Activated naive CD4-positive, alpha-beta T cell treated with anti-CD3 and anti-CD28 coated beads for 36 hours (primary cell): ENCODE results near the gene FZD7. TPM values are rescaled to one million over a fixed set of nuclear protein-coding genes. Genes with fewer than 3 reads are reported as not detected.

Experiments
- CTCF ChIA-PET: fragments of 350-600 bp; sonication (Branson Sonifier 250); formaldehyde crosslinking; loops from one replicate; lab custom pipeline; 2021; ENCODE audit warnings: antibody characterized with exemption; lab: Charles Lee
- DNase-seq: peaks from one replicate; pipeline ENCODE4 v3.0.0-alpha.2; 2020
- H3K27ac Mint-ChIP-seq: one replicate; pipeline ENCODE4 v1.8.0; 2021; ENCODE audit warnings: mild to moderate bottlenecking, mixed read lengths
- H3K27me3 Mint-ChIP-seq: one replicate; pipeline ENCODE4 v1.8.0; 2021; ENCODE audit warnings: low read depth, mixed read lengths
- H3K36me3 Mint-ChIP-seq: one replicate; pipeline ENCODE4 v1.8.0; 2021; ENCODE audit warnings: low read depth, mixed read lengths
- H3K4me1 Mint-ChIP-seq: one replicate; pipeline ENCODE4 v1.8.0; 2021; ENCODE audit warnings: low read depth, mixed read lengths
- H3K4me3 Mint-ChIP-seq: one replicate; pipeline ENCODE4 v1.8.0; 2021; ENCODE audit warnings: mild to moderate bottlenecking, moderate library complexity, mixed read lengths
- H3K9me3 Mint-ChIP-seq: one replicate; pipeline ENCODE4 v1.8.0; 2021; ENCODE audit warnings: mixed read lengths
- intact Hi-C: fragments of 100-400 bp; cut with micrococcal nuclease; formaldehyde crosslinking; loops from one replicate; pipeline ENCODE4 v1.15.1; 2023
- total RNA-seq, 2 experiments: library from RNA; stranded (reverse); gene quantifications; one replicate each; pipeline ENCODE4 v1.2.3, GENCODE V29; 2021

FZD7 gene
- total RNA-seq, 2 experiments from 2014 or later, result 0.17 to 0.43 TPM

DNA sequence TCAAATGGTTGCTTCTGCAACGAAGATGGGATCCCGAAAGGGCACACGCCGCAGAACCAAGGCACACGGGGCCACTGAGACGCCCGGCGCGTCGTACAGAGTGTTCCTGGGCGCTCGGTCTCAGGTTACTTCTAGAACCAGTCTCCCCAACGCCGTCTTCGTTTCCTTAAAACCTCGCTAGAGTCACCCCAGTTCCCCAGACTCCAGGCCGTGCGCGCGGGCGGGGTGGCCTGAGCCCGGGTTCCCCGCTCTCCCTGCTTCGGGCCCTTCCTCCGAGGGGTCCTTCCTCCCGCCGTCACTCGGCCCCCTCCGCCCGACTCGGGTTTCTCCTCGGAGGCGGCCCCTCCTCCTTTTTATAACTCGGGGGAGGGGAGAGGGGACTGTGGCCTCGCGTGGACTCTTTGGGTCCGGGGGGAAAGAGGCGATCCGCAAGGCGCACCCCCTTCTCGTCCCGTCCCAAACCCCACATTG is 774 bp upstream of the FZD7 start:
- H3K4me1 Mint-ChIP-seq, result peaks cover 12% of the 10 kb centered on the region

DNA sequence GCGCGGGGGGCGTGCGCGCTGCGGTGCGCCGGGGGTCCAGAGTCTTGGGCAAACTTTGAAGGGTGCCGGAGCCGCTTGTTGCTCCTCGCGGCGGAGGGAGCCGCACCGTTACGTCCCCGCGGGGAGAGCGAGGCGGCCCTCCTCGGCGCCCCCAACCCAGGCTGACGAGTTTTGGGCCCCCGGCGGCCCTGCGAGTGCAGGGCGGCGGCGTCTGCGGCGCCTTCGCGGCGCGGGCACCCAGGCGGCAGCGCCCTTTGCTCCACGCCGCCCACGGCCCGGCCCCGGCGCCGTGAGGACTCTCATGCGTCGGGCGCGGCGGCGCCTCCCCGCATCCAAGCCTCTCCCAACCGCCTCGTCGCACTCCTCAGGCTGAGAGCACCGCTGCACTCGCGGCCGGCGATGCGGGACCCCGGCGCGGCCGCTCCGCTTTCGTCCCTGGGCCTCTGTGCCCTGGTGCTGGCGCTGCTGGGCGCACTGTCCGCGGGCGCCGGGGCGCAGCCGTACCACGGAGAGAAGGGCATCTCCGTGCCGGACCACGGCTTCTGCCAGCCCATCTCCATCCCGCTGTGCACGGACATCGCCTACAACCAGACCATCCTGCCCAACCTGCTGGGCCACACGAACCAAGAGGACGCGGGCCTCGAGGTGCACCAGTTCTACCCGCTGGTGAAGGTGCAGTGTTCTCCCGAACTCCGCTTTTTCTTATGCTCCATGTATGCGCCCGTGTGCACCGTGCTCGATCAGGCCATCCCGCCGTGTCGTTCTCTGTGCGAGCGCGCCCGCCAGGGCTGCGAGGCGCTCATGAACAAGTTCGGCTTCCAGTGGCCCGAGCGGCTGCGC is 814 bp downstream of the FZD7 start:
- Mint-ChIP-seq H3K27me3 (peaks cover 25% of the 10 kb centered on the region), H3K27ac (no peak overlapping the region), H3K4me1 (peaks cover 12% of the 10 kb centered on the region), H3K36me3 (no peaks in the 10 kb centered on the region), H3K4me3 (peak overlapping the region; percentile 79), H3K9me3 (no peaks in the 10 kb centered on the region)
- CTCF ChIA-PET, result no interaction called here
- peak; percentile 41 for DNase-seq
- intact Hi-C loops, result loop anchor here (2.0 to 10.0 kb wide), 6 partner anchors 144 to 880 kb away; partner anchors contain the start of genes CARF, NOP58, STRADB and TRAK2

More for the DNA sequence above, 774 bp upstream of the FZD7 start:
- CTCF ChIA-PET, result no interaction called here
- intact Hi-C loops, result loop anchor here (1.0 to 10.0 kb wide), 10 partner anchors 68 to 1206 kb away; partner anchors contain the start of genes BMPR2, CARF, CYP20A1 and NOP58
- H3K36me3 Mint-ChIP-seq, result no peaks in the 10 kb centered on the region
- H3K4me3 Mint-ChIP-seq, result peak overlapping the region; percentile 78
- no peak overlapping the region for H3K27ac Mint-ChIP-seq
- DNase-seq, result peak; percentile 34
- H3K27me3 Mint-ChIP-seq, result peaks cover 16% of the 10 kb centered on the region
- H3K9me3 Mint-ChIP-seq, result no peaks in the 10 kb centered on the region

DNA sequence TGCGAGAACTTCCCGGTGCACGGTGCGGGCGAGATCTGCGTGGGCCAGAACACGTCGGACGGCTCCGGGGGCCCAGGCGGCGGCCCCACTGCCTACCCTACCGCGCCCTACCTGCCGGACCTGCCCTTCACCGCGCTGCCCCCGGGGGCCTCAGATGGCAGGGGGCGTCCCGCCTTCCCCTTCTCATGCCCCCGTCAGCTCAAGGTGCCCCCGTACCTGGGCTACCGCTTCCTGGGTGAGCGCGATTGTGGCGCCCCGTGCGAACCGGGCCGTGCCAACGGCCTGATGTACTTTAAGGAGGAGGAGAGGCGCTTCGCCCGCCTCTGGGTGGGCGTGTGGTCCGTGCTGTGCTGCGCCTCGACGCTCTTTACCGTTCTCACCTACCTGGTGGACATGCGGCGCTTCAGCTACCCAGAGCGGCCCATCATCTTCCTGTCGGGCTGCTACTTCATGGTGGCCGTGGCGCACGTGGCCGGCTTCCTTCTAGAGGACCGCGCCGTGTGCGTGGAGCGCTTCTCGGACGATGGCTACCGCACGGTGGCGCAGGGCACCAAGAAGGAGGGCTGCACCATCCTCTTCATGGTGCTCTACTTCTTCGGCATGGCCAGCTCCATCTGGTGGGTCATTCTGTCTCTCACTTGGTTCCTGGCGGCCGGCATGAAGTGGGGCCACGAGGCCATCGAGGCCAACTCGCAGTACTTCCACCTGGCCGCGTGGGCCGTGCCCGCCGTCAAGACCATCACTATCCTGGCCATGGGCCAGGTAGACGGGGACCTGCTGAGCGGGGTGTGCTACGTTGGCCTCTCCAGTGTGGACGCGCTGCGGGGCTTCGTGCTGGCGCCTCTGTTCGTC is 1.7 kb downstream of the FZD7 start:
- Mint-ChIP-seq H3K4me1 (peaks cover 12% of the 10 kb centered on the region), H3K36me3 (no peaks in the 10 kb centered on the region), H3K9me3 (no peaks in the 10 kb centered on the region), H3K27ac (no peak overlapping the region), H3K4me3 (peak overlapping the region; percentile 79), H3K27me3 (peaks cover 32% of the 10 kb centered on the region)
- peak; percentile 48 for DNase-seq
- CTCF ChIA-PET, result no interaction called here
- intact Hi-C loops, result loop anchor here (2.0 to 10.0 kb wide), 3 partner anchors 143 to 879 kb away; partner anchors contain the start of genes CARF and WDR12

DNA sequence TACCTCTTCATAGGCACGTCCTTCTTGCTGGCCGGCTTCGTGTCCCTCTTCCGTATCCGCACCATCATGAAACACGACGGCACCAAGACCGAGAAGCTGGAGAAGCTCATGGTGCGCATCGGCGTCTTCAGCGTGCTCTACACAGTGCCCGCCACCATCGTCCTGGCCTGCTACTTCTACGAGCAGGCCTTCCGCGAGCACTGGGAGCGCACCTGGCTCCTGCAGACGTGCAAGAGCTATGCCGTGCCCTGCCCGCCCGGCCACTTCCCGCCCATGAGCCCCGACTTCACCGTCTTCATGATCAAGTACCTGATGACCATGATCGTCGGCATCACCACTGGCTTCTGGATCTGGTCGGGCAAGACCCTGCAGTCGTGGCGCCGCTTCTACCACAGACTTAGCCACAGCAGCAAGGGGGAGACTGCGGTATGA is 2.3 kb downstream of the FZD7 start:
- CTCF ChIA-PET, result no interaction called here
- Mint-ChIP-seq H3K27ac (no peak overlapping the region), H3K9me3 (no peaks in the 10 kb centered on the region), H3K4me3 (no peak overlapping the region), H3K4me1 (peaks cover 12% of the 10 kb centered on the region), H3K27me3 (peaks cover 36% of the 10 kb centered on the region), H3K36me3 (no peaks in the 10 kb centered on the region)
- DNase-seq, result no peak
- intact Hi-C loops, result loop anchor here (2.0 to 10.0 kb wide), 3 partner anchors 143 to 879 kb away; partner anchors contain the start of genes CARF and WDR12

DNA sequence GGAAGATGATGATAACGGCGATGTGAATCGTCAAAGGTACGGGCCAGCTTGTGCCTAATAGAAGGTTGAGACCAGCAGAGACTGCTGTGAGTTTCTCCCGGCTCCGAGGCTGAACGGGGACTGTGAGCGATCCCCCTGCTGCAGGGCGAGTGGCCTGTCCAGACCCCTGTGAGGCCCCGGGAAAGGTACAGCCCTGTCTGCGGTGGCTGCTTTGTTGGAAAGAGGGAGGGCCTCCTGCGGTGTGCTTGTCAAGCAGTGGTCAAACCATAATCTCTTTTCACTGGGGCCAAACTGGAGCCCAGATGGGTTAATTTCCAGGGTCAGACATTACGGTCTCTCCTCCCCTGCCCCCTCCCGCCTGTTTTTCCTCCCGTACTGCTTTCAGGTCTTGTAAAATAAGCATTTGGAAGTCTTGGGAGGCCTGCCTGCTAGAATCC is 3.0 kb downstream of the FZD7 start:
- no peaks in the 10 kb centered on the region for H3K36me3 Mint-ChIP-seq
- DNase-seq, result no peak
- H3K4me1 Mint-ChIP-seq, result peaks cover 12% of the 10 kb centered on the region
- no peaks in the 10 kb centered on the region for H3K9me3 Mint-ChIP-seq
- no peak overlapping the region for H3K27ac Mint-ChIP-seq
- CTCF ChIA-PET, result no interaction called here
- no peak overlapping the region for H3K4me3 Mint-ChIP-seq
- intact Hi-C loops, result loop anchor here (10.0 kb wide), 2 partner anchors 802 to 878 kb away; partner anchors contain the start of genes CARF and WDR12
- H3K27me3 Mint-ChIP-seq, result peaks cover 37% of the 10 kb centered on the region

DNA sequence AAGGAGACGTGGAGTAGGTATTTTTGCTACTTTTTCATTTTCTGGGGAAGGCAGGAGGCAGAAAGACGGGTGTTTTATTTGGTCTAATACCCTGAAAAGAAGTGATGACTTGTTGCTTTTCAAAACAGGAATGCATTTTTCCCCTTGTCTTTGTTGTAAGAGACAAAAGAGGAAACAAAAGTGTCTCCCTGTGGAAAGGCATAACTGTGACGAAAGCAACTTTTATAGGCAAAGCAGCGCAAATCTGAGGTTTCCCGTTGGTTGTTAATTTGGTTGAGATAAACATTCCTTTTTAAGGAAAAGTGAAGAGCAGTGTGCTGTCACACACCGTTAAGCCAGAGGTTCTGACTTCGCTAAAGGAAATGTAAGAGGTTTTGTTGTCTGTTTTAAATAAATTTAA is 3.4 kb downstream of the FZD7 start:
- no peak for DNase-seq
- H3K27me3 Mint-ChIP-seq, result peaks cover 37% of the 10 kb centered on the region
- CTCF ChIA-PET, result no interaction called here
- no peaks in the 10 kb centered on the region for H3K9me3 Mint-ChIP-seq
- intact Hi-C loops, result loop anchor here (10.0 kb wide), 2 partner anchors 802 to 878 kb away; partner anchors contain the start of genes CARF and WDR12
- no peak overlapping the region for H3K27ac Mint-ChIP-seq
- peaks cover 10% of the 10 kb centered on the region for H3K4me1 Mint-ChIP-seq
- no peaks in the 10 kb centered on the region for H3K36me3 Mint-ChIP-seq
- no peak overlapping the region for H3K4me3 Mint-ChIP-seq

DNA sequence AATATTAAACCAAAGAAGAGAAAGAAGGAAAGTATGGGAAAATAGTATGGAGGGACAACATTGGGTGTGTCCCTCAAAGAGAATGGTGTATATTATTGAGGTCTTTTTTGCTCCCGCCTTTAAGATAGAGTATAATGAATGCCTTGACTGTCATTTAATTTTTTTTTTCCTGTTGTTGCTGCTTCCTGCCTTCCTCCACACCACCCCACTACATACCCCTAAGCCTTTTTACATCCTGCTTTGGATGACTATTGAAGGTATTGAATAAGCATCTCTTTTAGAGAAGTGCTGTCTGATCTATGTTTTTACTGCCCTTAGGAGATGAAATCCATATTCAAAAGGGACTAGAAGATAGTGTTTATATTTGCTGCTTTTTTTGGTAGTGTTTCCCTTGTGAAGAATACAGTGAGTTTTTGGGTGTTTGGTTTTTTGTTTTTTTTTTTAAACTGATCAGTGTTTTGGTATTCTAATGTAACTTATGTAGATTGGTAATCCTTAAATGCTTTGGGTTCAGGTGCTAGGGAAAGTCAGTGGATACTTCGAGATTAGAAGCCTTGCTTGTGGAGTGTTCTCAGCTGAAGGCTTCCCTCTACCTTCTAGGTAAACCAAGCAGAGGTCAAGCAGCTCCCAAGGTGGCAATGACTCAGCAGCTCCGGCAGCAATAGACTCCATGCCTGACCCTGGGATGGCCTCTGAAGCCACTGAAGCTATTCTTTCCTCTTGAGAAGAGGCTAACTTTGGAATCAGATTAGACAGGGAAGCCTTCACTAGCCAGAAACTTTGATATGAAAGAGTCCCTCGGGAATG is 5.0 kb downstream of the FZD7 start:
- Mint-ChIP-seq H3K4me1 (peaks cover 3% of the 10 kb centered on the region), H3K27ac (no peak overlapping the region), H3K27me3 (peaks cover 30% of the 10 kb centered on the region), H3K9me3 (no peaks in the 10 kb centered on the region), H3K4me3 (no peak overlapping the region), H3K36me3 (no peaks in the 10 kb centered on the region)
- CTCF ChIA-PET, result no interaction called here
- intact Hi-C loops, result loop anchor here (10.0 kb wide), 2 partner anchors 804 to 876 kb away; partner anchors contain the start of genes CARF and WDR12
- DNase-seq, result no peak

DNA sequence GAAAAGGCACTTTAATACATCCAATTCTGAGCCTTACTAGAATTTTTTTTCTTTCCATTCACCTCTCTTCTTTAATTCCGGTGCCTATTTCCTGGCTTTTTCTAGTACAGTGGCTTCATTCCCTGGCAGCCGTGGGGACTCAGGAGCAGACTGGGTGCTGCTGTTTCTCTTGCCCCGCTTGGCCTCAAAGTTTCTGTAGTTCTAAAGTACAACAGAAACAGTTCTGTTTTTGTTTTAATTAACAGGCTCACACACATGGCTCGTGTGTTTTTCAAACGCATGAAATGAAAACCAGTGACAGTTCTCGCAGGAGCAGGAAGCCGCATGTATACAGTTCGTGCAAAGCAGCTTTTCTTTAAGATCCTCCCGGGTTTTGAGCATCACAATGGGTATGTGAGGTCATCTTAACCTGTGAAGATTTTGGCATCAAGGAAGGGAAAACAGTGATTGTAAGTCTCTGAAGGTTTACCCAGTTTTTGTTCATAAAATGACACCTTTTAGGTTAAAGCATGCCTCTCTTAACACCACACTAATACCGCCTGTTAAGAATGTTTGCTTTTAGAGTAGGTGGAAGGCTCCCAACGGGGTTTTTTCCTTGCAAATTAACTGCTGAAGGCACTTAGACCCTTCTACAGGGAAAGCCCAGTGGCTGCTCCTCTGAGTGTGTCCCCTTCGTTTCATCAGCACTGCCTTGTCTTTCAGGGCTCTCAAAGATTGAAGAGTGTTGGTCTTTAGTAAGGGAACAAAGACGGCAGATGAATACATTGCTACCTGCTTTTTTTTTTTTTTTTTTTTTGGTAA is 5.8 kb downstream of the FZD7 start:
- intact Hi-C loops, result loop anchor here (10.0 kb wide), 2 partner anchors 805 to 875 kb away; partner anchors contain the start of genes CARF and WDR12
- Mint-ChIP-seq H3K27ac (no peak overlapping the region), H3K27me3 (peaks cover 30% of the 10 kb centered on the region), H3K36me3 (no peaks in the 10 kb centered on the region), H3K4me1 (peaks cover 3% of the 10 kb centered on the region), H3K4me3 (no peak overlapping the region), H3K9me3 (no peaks in the 10 kb centered on the region)
- CTCF ChIA-PET, result interaction anchor here (0.6 kb wide), 1 partner anchor 169 kb away, joined by 3 read pairs; no protein-coding TSS in a partner anchor
- DNase-seq, result no peak

DNA sequence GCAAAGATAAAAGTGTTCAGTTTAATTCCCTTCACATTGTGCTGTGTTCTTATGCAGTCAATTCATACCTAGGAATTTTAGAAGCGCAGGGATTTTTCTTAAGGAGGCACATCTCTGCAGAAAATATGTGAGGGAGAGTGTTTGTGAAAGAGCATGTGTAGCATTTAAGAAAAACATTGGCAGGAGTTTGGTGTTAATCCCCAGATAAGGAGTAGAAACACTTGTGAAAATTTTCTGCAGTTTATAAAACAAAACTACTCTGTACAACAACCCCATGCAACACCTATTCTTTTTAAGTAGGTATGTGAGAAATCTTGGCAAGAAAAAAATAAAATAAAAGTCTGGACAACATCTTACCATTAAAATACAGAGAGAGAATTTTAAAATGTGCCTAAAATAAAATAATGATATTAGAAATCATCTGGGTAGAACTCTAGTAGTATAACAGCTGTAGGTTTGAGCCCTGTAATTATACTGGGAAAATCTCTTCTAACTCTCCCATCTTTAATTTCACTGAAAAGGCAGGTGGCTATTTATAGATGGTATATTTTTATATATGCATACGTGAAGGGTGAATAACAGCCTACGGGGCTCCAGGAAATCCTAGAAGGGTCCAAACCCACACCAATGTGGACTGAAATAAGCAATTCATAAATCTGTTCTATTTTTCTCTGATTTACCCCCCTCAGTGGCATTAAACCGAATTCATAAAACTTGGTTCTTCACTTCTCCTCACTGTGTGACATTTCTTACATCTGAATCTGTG is 6.6 kb downstream of the FZD7 start:
- H3K27me3 Mint-ChIP-seq, result peaks cover 30% of the 10 kb centered on the region
- H3K27ac Mint-ChIP-seq, result no peak overlapping the region
- CTCF ChIA-PET, result interaction anchor here (0.6 kb wide), 1 partner anchor 169 kb away, joined by 3 read pairs; no protein-coding TSS in a partner anchor

DNA sequence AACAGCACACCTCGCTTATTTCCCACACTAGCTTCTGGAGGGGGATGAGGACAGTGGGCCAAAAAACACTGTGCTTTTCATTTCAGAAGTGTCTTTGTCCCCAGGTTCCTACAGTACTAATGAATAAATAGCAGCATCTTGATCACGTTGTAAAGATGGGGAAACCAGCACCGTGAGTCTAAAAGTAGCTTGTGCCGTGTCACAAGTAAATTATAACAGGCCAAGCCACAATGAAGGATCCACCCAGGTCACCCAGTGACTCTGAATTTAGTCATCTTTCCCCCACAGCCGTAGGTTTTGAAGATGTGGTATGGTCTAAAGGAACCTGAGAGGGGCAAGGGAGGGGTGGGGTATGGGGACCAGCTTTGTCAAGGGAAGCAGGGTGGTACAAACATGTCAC is 8.8 kb downstream of the FZD7 start:
- DNase-seq, result no peak
- Mint-ChIP-seq H3K9me3 (no peaks in the 10 kb centered on the region), H3K4me1 (no peaks in the 10 kb centered on the region), H3K4me3 (no peak overlapping the region), H3K27ac (no peak overlapping the region), H3K36me3 (no peaks in the 10 kb centered on the region), H3K27me3 (peaks cover 31% of the 10 kb centered on the region)
- CTCF ChIA-PET, result no interaction called here
- intact Hi-C loops, result no loop called here

More for the DNA sequence above, 6.6 kb downstream of the FZD7 start:
- Mint-ChIP-seq H3K36me3 (no peaks in the 10 kb centered on the region), H3K9me3 (no peaks in the 10 kb centered on the region), H3K4me1 (no peaks in the 10 kb centered on the region), H3K4me3 (no peak overlapping the region)
- intact Hi-C loops, result no loop called here
- DNase-seq, result no peak
